K562 (cell line): Measurements from ENCODE around the gene MTA2. TPM values are rescaled to one million over a fixed set of nuclear protein-coding genes. Genes with fewer than 3 reads are reported as not detected.
A peak's percentile ranks its signal among the peaks of the same experiment; 100 is the strongest.

Experiments used
- ARID1B ChIP-seq: fragments of 450-650 bp; IDR thresholded peaks from 2 replicates; pipeline ENCODE4 v1.6.1; 2016; ENCODE audit warnings: antibody characterized with exemption, mild to moderate bottlenecking, inconsistent platforms
- ASH1L ChIP-seq: fragments of 450-650 bp; IDR thresholded peaks from 2 replicates; pipeline ENCODE4 v1.6.1; 2018; ENCODE audit warnings: borderline replicate concordance, mild to moderate bottlenecking, low read depth; ENCODE audit not compliant: partially characterized antibody
- EP300 ChIP-seq: IDR thresholded peaks from 2 replicates; pipeline ENCODE4 v1.6.1; 2012; ENCODE audit warnings: low read length, improper control_type of control experiment
- ESRRA ChIP-seq: fragments of 450-650 bp; IDR thresholded peaks from 2 replicates; pipeline ENCODE4 v1.6.1; 2014; ENCODE audit warnings: low read depth, mild to moderate bottlenecking, moderate library complexity, borderline replicate concordance
- ESRRB ChIP-seq: fragments of 250-450 bp; sonication (Bioruptor Pico); IDR thresholded peaks from 2 replicates; pipeline ENCODE4 v1.5.0; 2020; ENCODE audit warnings: mild to moderate bottlenecking, moderate library complexity, borderline replicate concordance
- JUND ChIP-seq, 2 experiments: IDR thresholded peaks; 2 replicates in 1 of 2; 3 replicates in 1 of 2; pipeline ENCODE4 v1.6.1; 2011; ENCODE audit warnings: borderline replicate concordance in 2 of 2, low read depth in 2 of 2, low read length in 2 of 2, improper control_type of control experiment in 1 of 2, missing biosample characterization in 1 of 2, missing genetic modification characterization in 1 of 2, missing genetic modification reagents in 1 of 2
- KDM4B ChIP-seq, 2 experiments: fragments of 450-650 bp in 1 of 2; sonication (generic) in 1 of 2; IDR thresholded peaks; 2 replicates each; pipeline ENCODE4 v1.6.1; 2016 to 2017; ENCODE audit warnings: borderline replicate concordance in 2 of 2, antibody characterized with exemption in 1 of 2, low read depth in 1 of 2, mild to moderate bottlenecking in 1 of 2
- NKRF ChIP-seq: fragments of 450-650 bp; IDR thresholded peaks from 2 replicates; pipeline ENCODE4 v1.6.1; 2016; ENCODE audit warnings: borderline replicate concordance
- PML ChIP-seq: IDR thresholded peaks from 2 replicates; pipeline ENCODE4 v1.6.1; 2012; ENCODE audit warnings: low read length, inconsistent platforms
- SMARCB1 ChIP-seq: IDR thresholded peaks from 2 replicates; pipeline ENCODE4 v1.6.1; 2011; ENCODE audit warnings: improper control_type of control experiment, low read depth; ENCODE audit not compliant: insufficient read length
- TCF3 ChIP-seq: sonication (generic); formaldehyde crosslinking; IDR thresholded peaks from 2 replicates; pipeline ENCODE4 v1.4.0; 2020; ENCODE audit warnings: mild to moderate bottlenecking, missing genetic modification reagents
- ZBTB40 ChIP-seq, 2 experiments: fragments of 450-650 bp in 1 of 2; sonication (generic) in 1 of 2; formaldehyde crosslinking in 1 of 2; IDR thresholded peaks; 2 replicates each; pipeline versions ENCODE4 v1.7.1 to v1.9.0; 2016 to 2022; ENCODE audit warnings: inconsistent platforms in 1 of 2, mild to moderate bottlenecking in 1 of 2, missing genetic modification reagents in 1 of 2
- ZNF121 ChIP-seq: sonication (generic); formaldehyde crosslinking; conservative IDR thresholded peaks from 2 replicates; pipeline ENCODE4 v1.8.0; 2022; ENCODE audit warnings: missing genetic modification reagents
- polyA plus RNA-seq, 8 experiments: library from polyadenylated mRNA; depleted of rRNA in 4 of 8; stranded (reverse) in 5 of 8; unstranded in 3 of 8; fragments of >200 nt; fragmentation: Nextera tagmentation in 2 of 8; fragmentation: Illumina TruSeq in 1 of 8; extraction: Ambion mirVana in 2 of 8; extraction: Trizol in 1 of 8; gene quantifications; 2 replicates each; pipeline versions ENCODE4 v1.2.1 to v1.2.3, GENCODE V29; 2011 to 2014; ENCODE audit warnings: inconsistent platforms in 1 of 8, missing spikeins in 1 of 8
- total RNA-seq, 7 experiments: library from RNA; depleted of rRNA in 6 of 7; stranded (reverse); fragments of >200 nt in 6 of 7; fragmentation: Illumina TruSeq in 2 of 7; extraction: Trizol in 2 of 7; gene quantifications; 2 replicates each; pipeline versions ENCODE4 v1.2.1 to v1.2.3, GENCODE V29; 2011 to 2021; ENCODE audit warnings: low replicate concordance in 1 of 7

Gene MTA2
- total and polyA plus RNA-seq, 9 of the 15 experiments (the other 6 are each of a cell fraction or from before 2014, with no cell fraction given): 6.2 to 220 (median 172) TPM

- TF ChIP-seq NKRF: peak; percentile 58; the same call in 1 of the 2 replicates
- TF ChIP-seq SMARCB1: no peak
- TF ChIP-seq JUND (IDR thresholded peaks at IDR 0.05; ENCODE audit: borderline replicate concordance, low read depth, low read length): no peak
- TF ChIP-seq JUND (tag; IDR thresholded peaks at IDR 0.05; ENCODE audit: borderline replicate concordance, low read depth, low read length): peak; percentile 14; the same call in 1 of the 3 replicates
- TF ChIP-seq TCF3: peak; percentile 20; the same call in 1 of the 2 replicates
- peak; percentile 12; the same call in 1 of the 2 replicates for TF ChIP-seq EP300
- peak; percentile 82; the same call in 1 of the 2 replicates for TF ChIP-seq PML
- TF ChIP-seq ESRRA: peak; percentile 51; the same call in 1 of the 2 replicates
- no peak for TF ChIP-seq ASH1L
- peak; percentile 74 for TF ChIP-seq ZBTB40 (IDR thresholded peaks at IDR 0.05)
- no peak for TF ChIP-seq ZBTB40 (CRISPR knock-in tag; IDR thresholded peaks at IDR 0.05)
- TF ChIP-seq ESRRB (CRISPR knock-in tag): no peak
- no peak for TF ChIP-seq ZNF121 (CRISPR knock-in tag)
- 0 out of 2 replicates have a peak, but pooled peaks have one; percentile 18 for TF ChIP-seq ARID1B
- no peak for TF ChIP-seq KDM4B (IDR thresholded peaks at IDR 0.05; ENCODE audit: borderline replicate concordance in 2 of 2, low read depth in 1 of 2)
Observed at GRCh38 chr11:62645946-62646824, 44.5 kb upstream of the MTA2 start, which contains the start of gene GANAB (continued).
